Measurements from ENCODE around the gene DLG1.

Gene DLG1

GRCh38 chr3:197169028-197169427, 129.4 kb downstream of the DLG1 start:
- no peak for TF ChIP-seq REST (IDR thresholded peaks at IDR 0.05; ENCODE audit: low read depth)
- no peak for TF ChIP-seq EGR1 (IDR thresholded peaks at IDR 0.05)
- no peak for TF ChIP-seq FOXM1 (IDR thresholded peaks at IDR 0.05; ENCODE audit: borderline replicate concordance, low read depth)
- no peak for TF ChIP-seq EP300 (IDR thresholded peaks at IDR 0.05; ENCODE audit: borderline replicate concordance)
- TF ChIP-seq ZBTB7A (IDR thresholded peaks at IDR 0.05; ENCODE audit: low read depth), result no peak
- TF ChIP-seq MAX (IDR thresholded peaks at IDR 0.05), result no peak
- no peak for TF ChIP-seq NFIC (IDR thresholded peaks at IDR 0.05)
- TF ChIP-seq RAD21 (IDR thresholded peaks at IDR 0.05; ENCODE audit: low read depth), result no peak
- no peak for TF ChIP-seq USF1 (IDR thresholded peaks at IDR 0.05)
- no peak for TF ChIP-seq TAF1 (IDR thresholded peaks at IDR 0.05; ENCODE audit: low read depth)
- TF ChIP-seq YY1 (IDR thresholded peaks at IDR 0.05; ENCODE audit: low read depth), result no peak
- TF ChIP-seq TCF12 (IDR thresholded peaks at IDR 0.05; ENCODE audit: low read depth), result no peak
- TF ChIP-seq TEAD4 (IDR thresholded peaks at IDR 0.05), result no peak
- TF ChIP-seq CREB1 (IDR thresholded peaks at IDR 0.05; ENCODE audit: low read depth), result no peak
- TF ChIP-seq CEBPB (IDR thresholded peaks at IDR 0.05), result no peak

GRCh38 chr3:197168606-197169005, 129.8 kb downstream of the DLG1 start:
- no peak for TF ChIP-seq TEAD4 (IDR thresholded peaks at IDR 0.05)
- TF ChIP-seq MAX (IDR thresholded peaks at IDR 0.05), result no peak
- TF ChIP-seq EP300 (IDR thresholded peaks at IDR 0.05; ENCODE audit: borderline replicate concordance), result no peak
- no peak for TF ChIP-seq CEBPB (IDR thresholded peaks at IDR 0.05)
- TF ChIP-seq REST (IDR thresholded peaks at IDR 0.05; ENCODE audit: low read depth), result no peak
- no peak for TF ChIP-seq TCF12 (IDR thresholded peaks at IDR 0.05; ENCODE audit: low read depth)
- no peak for TF ChIP-seq YY1 (IDR thresholded peaks at IDR 0.05; ENCODE audit: low read depth)
- TF ChIP-seq NFIC (IDR thresholded peaks at IDR 0.05), result no peak
- TF ChIP-seq FOXM1 (IDR thresholded peaks at IDR 0.05; ENCODE audit: borderline replicate concordance, low read depth), result no peak
- TF ChIP-seq ZBTB7A (IDR thresholded peaks at IDR 0.05; ENCODE audit: low read depth), result no peak
- no peak for TF ChIP-seq RAD21 (IDR thresholded peaks at IDR 0.05; ENCODE audit: low read depth)
- TF ChIP-seq CREB1 (IDR thresholded peaks at IDR 0.05; ENCODE audit: low read depth), result no peak
- TF ChIP-seq USF1 (IDR thresholded peaks at IDR 0.05), result no peak
- no peak for TF ChIP-seq TAF1 (IDR thresholded peaks at IDR 0.05; ENCODE audit: low read depth)
- TF ChIP-seq EGR1 (IDR thresholded peaks at IDR 0.05), result no peak

GRCh38 chr3:197168063-197168462, 130.3 kb downstream of the DLG1 start:
- no peak for TF ChIP-seq ZBTB7A (IDR thresholded peaks at IDR 0.05; ENCODE audit: low read depth)
- TF ChIP-seq REST (IDR thresholded peaks at IDR 0.05; ENCODE audit: low read depth), result no peak
- TF ChIP-seq TEAD4 (IDR thresholded peaks at IDR 0.05), result no peak
- TF ChIP-seq CREB1 (IDR thresholded peaks at IDR 0.05; ENCODE audit: low read depth), result no peak
- TF ChIP-seq MAX (IDR thresholded peaks at IDR 0.05), result no peak
- no peak for TF ChIP-seq EGR1 (IDR thresholded peaks at IDR 0.05)
- no peak for TF ChIP-seq FOXM1 (IDR thresholded peaks at IDR 0.05; ENCODE audit: borderline replicate concordance, low read depth)

- no peak for TF ChIP-seq NFIC (IDR thresholded peaks at IDR 0.05)
- TF ChIP-seq REST (IDR thresholded peaks at IDR 0.05; ENCODE audit: low read depth), result no peak
- TF ChIP-seq EP300 (IDR thresholded peaks at IDR 0.05; ENCODE audit: borderline replicate concordance), result no peak
- no peak for TF ChIP-seq ZBTB7A (IDR thresholded peaks at IDR 0.05; ENCODE audit: low read depth)
- no peak for TF ChIP-seq TEAD4 (IDR thresholded peaks at IDR 0.05)
- TF ChIP-seq MAX (IDR thresholded peaks at IDR 0.05), result no peak
- no peak for TF ChIP-seq RAD21 (IDR thresholded peaks at IDR 0.05; ENCODE audit: low read depth)
- TF ChIP-seq CEBPB (IDR thresholded peaks at IDR 0.05), result no peak
- TF ChIP-seq TAF1 (IDR thresholded peaks at IDR 0.05; ENCODE audit: low read depth), result no peak
- TF ChIP-seq EGR1 (IDR thresholded peaks at IDR 0.05), result no peak
- TF ChIP-seq YY1 (IDR thresholded peaks at IDR 0.05; ENCODE audit: low read depth), result no peak
- TF ChIP-seq CREB1 (IDR thresholded peaks at IDR 0.05; ENCODE audit: low read depth), result no peak
- no peak for TF ChIP-seq USF1 (IDR thresholded peaks at IDR 0.05)
- no peak for TF ChIP-seq FOXM1 (IDR thresholded peaks at IDR 0.05; ENCODE audit: borderline replicate concordance, low read depth)
- TF ChIP-seq TCF12 (IDR thresholded peaks at IDR 0.05; ENCODE audit: low read depth), result no peak
These were observed 130.9 kb downstream of the DLG1 start for GRCh38 chr3:197167549-197167948.
